IMR-90 (cell line): ENCODE measurements around the gene ENDOD1. TPM values are rescaled to one million over a fixed set of nuclear protein-coding genes. Genes with fewer than 3 reads are reported as not detected.
A peak's percentile ranks its signal among the peaks of the same experiment; 100 is the strongest.

Source experiments
- ATAC-seq: fragments of 200-7000 bp; cut with Tn5 transposase; 2 replicates; pipeline ENCODE4 v1.9.1; 2020; ENCODE audit warnings: low read depth, mild to moderate bottlenecking, moderate library complexity
- BruUV-seq: library from RNA; stranded (reverse); fragments of 400-500 nt; replicated peaks from 2 replicates; lab custom pipeline; 2021; lab: Mats Ljungman, UMichigan
- CTCF ChIA-PET: fragments of 300-600 bp; formaldehyde crosslinking; extraction: SDS; loops from one replicate; lab custom pipeline; 2021; ENCODE audit warnings: antibody characterized with exemption; lab: Yijun Ruan, JAX
- POLR2A ChIA-PET: fragments of 300-600 bp; sonication (Branson Sonifier 250); formaldehyde crosslinking; loops from one replicate; lab custom pipeline; 2022; ENCODE audit warnings: antibody characterized with exemption; ENCODE audit not compliant: unreplicated experiment; lab: Charles Lee
- DNase-seq: peaks from one replicate; pipeline ENCODE4 v3.0.0; 2013
- H2AFZ ChIP-seq: replicated peaks from 2 replicates; pipeline ENCODE3; 2013; ENCODE audit warnings: low read length, mild to moderate bottlenecking; ENCODE audit not compliant: poor library complexity
- H2AK5ac ChIP-seq: 2 replicates; pipeline ENCODE4 v1.6.1; 2013; ENCODE audit warnings: low read depth, low read length, inconsistent platforms
- H2AK9ac ChIP-seq: replicated peaks from 2 replicates; pipeline ENCODE3; 2013; ENCODE audit warnings: mild to moderate bottlenecking, low read depth, low read length, moderate library complexity; ENCODE audit not compliant: poor library complexity
- H2BK120ac ChIP-seq: 2 replicates; pipeline ENCODE4 v1.6.1; 2013; ENCODE audit warnings: low read depth, low read length, inconsistent platforms
- H2BK15ac ChIP-seq: 3 replicates; pipeline ENCODE4 v1.6.1; 2013; ENCODE audit warnings: low read depth, low read length, inconsistent platforms
- H2BK20ac ChIP-seq: 2 replicates; pipeline ENCODE4 v1.6.1; 2013; ENCODE audit warnings: low read depth, mild to moderate bottlenecking, inconsistent platforms, low read length, moderate library complexity
- H2BK5ac ChIP-seq: 2 replicates; pipeline ENCODE4 v1.6.1; 2013; ENCODE audit warnings: mild to moderate bottlenecking, low read depth, low read length, inconsistent platforms; ENCODE audit not compliant: poor library complexity, severe bottlenecking
- H3K14ac ChIP-seq: replicated peaks from 2 replicates; pipeline ENCODE4 v1.6.1; 2013; ENCODE audit warnings: low read depth, low read length, inconsistent platforms
- H3K18ac ChIP-seq: 2 replicates; pipeline ENCODE4 v1.6.1; 2013; ENCODE audit warnings: low read depth, low read length, control low read depth
- H3K23ac ChIP-seq: 2 replicates; pipeline ENCODE4 v1.6.1; 2013; ENCODE audit warnings: low read depth, low read length, inconsistent platforms
- H3K27ac ChIP-seq: 2 replicates; pipeline ENCODE4 v1.5.1; 2013; ENCODE audit warnings: mild to moderate bottlenecking, control low read depth, low read length; ENCODE audit not compliant: insufficient read depth
- H3K27me3 ChIP-seq: 2 replicates; pipeline ENCODE4 v1.6.1; 2013; ENCODE audit warnings: low read length; ENCODE audit not compliant: control insufficient read depth, insufficient read depth
- H3K36me3 ChIP-seq: 2 replicates; pipeline ENCODE4 v1.6.1; 2013; ENCODE audit warnings: low read length, mixed read lengths; ENCODE audit not compliant: control insufficient read depth, insufficient read depth
- H3K4ac ChIP-seq: 2 replicates; pipeline ENCODE4 v1.6.1; 2013; ENCODE audit warnings: low read depth, low read length, inconsistent platforms
- H3K4me1 ChIP-seq: 2 replicates; pipeline ENCODE4 v1.6.1; 2013; ENCODE audit warnings: low read length, mixed read lengths; ENCODE audit not compliant: control insufficient read depth, insufficient read depth
- H3K4me2 ChIP-seq: 2 replicates; pipeline ENCODE4 v1.6.1; 2013; ENCODE audit warnings: low read depth, mild to moderate bottlenecking, control low read depth, low read length, moderate library complexity
- H3K4me3 ChIP-seq: 2 replicates; pipeline ENCODE4 v1.5.1; 2013; ENCODE audit warnings: low read depth, mild to moderate bottlenecking, control low read depth, low read length, moderate library complexity; ENCODE audit not compliant: insufficient read depth
- H3K56ac ChIP-seq: 2 replicates; pipeline ENCODE4 v1.6.1; 2013; ENCODE audit warnings: low read length, inconsistent platforms; ENCODE audit not compliant: insufficient read depth; ENCODE audit errors: extremely low read depth
- H3K79me1 ChIP-seq, 2 experiments: 2 replicates each; pipeline ENCODE4 v1.6.1; 2013; ENCODE audit warnings: low read length in 2 of 2, inconsistent platforms in 1 of 2, low read depth in 1 of 2
- H3K9ac ChIP-seq: 2 replicates; pipeline ENCODE4 v1.6.1; 2013; ENCODE audit warnings: low read depth, low read length, control low read depth
- H3K9me1 ChIP-seq: 2 replicates; pipeline ENCODE4 v1.6.1; 2013; ENCODE audit warnings: low read length, inconsistent platforms; ENCODE audit not compliant: insufficient read depth
- H3K9me3 ChIP-seq: 2 replicates; pipeline ENCODE4 v1.6.1; 2013; ENCODE audit warnings: low read length; ENCODE audit not compliant: control insufficient read depth, insufficient read depth
- H4K20me1 ChIP-seq: 2 replicates; pipeline ENCODE4 v1.6.1; 2013; ENCODE audit warnings: low read length, inconsistent platforms; ENCODE audit not compliant: insufficient read depth
- H4K5ac ChIP-seq: 2 replicates; pipeline ENCODE4 v1.6.1; 2013; ENCODE audit warnings: mild to moderate bottlenecking, low read depth, low read length, control low read depth
- H4K8ac ChIP-seq, 2 experiments: 2 replicates each; pipeline ENCODE4 v1.6.1; 2013; ENCODE audit warnings: low read depth in 2 of 2, low read length in 2 of 2, control low read depth in 1 of 2, inconsistent platforms in 1 of 2
- H4K91ac ChIP-seq: 2 replicates; pipeline ENCODE4 v1.6.1; 2013; ENCODE audit warnings: low read depth, low read length, inconsistent platforms; ENCODE audit not compliant: insufficient read depth
- BHLHE40 ChIP-seq: fragments of 150-350 bp; IDR thresholded peaks from 2 replicates; pipeline ENCODE4 v1.6.1; 2016; ENCODE audit warnings: mild to moderate bottlenecking, low read depth, low read length
- CEBPB ChIP-seq: IDR thresholded peaks from 2 replicates; pipeline ENCODE4 v1.6.1; 2012; ENCODE audit warnings: low read depth, low read length, improper control_type of control experiment
- CHD1 ChIP-seq: IDR thresholded peaks from 2 replicates; pipeline ENCODE4 v1.6.1; 2012; ENCODE audit warnings: low read depth, low read length, improper control_type of control experiment
- FOS ChIP-seq: fragments of 150-350 bp; IDR thresholded peaks from 2 replicates; pipeline ENCODE4 v1.6.1; 2016; ENCODE audit warnings: low read depth, low read length
- MAFK ChIP-seq: IDR thresholded peaks from 2 replicates; pipeline ENCODE4 v1.6.1; 2012; ENCODE audit warnings: low read depth, low read length, improper control_type of control experiment
- MAZ ChIP-seq: IDR thresholded peaks from 2 replicates; pipeline ENCODE4 v1.6.1; 2012; ENCODE audit warnings: low read depth, mild to moderate bottlenecking, low read length, improper control_type of control experiment, moderate library complexity, borderline replicate concordance
- MXI1 ChIP-seq: IDR thresholded peaks from 2 replicates; pipeline ENCODE4 v1.6.1; 2012; ENCODE audit warnings: low read depth, mild to moderate bottlenecking, low read length, moderate library complexity, borderline replicate concordance
- POLR2A ChIP-seq: IDR thresholded peaks from 2 replicates; pipeline ENCODE4 v1.6.1; 2012; ENCODE audit warnings: mild to moderate bottlenecking, low read depth, low read length
- RAD21 ChIP-seq: IDR thresholded peaks from 2 replicates; pipeline ENCODE4 v1.6.1; 2012; ENCODE audit warnings: low read length, improper control_type of control experiment
- RCOR1 ChIP-seq: IDR thresholded peaks from 2 replicates; pipeline ENCODE4 v1.6.1; 2012; ENCODE audit warnings: mild to moderate bottlenecking, low read length, improper control_type of control experiment; ENCODE audit not compliant: insufficient replicate concordance
- RFX5 ChIP-seq: IDR thresholded peaks from 2 replicates; pipeline ENCODE4 v1.8.0; 2012; ENCODE audit warnings: low read depth, mild to moderate bottlenecking, low read length, moderate library complexity
- SMC3 ChIP-seq: fragments of 150-350 bp; IDR thresholded peaks from 2 replicates; pipeline ENCODE4 v1.6.1; 2016; ENCODE audit warnings: low read depth, mild to moderate bottlenecking, antibody characterized with exemption, low read length, moderate library complexity
- WGBS, 2 experiments: methylation state at CpG; one replicate each; pipeline versions ENCODE4 v1.1.5 to v1.1.7; 2013; ENCODE audit warnings: missing lambda C conversion rate in 2 of 2; ENCODE audit not compliant: insufficient read length in 1 of 2; ENCODE audit errors: extremely low coverage in 2 of 2; 5-methylcytosine and 5-hydroxymethylcytosine counted together
- dilution Hi-C: fragments of 300-500 bp; cut with HindIII; formaldehyde crosslinking; loops from one replicate; pipeline ENCODE4 v1.14.3; 2018; ENCODE audit warnings: low sequenced_read_pairs; ENCODE audit not compliant: unreplicated experiment
- in situ Hi-C: fragments of 300-500 bp; cut with MboI; formaldehyde crosslinking; loops from 3 replicates; pipeline ENCODE4 v1.14.3; 2019; ENCODE audit warnings: low sequenced_read_pairs, inconsistent platforms, mixed read lengths
- intact Hi-C: fragments of 100-400 bp; cut with micrococcal nuclease; formaldehyde crosslinking; loops from 2 replicates; pipeline ENCODE4 v1.10.0; 2022
- polyA plus RNA-seq, 3 experiments: library from polyadenylated mRNA; depleted of rRNA; stranded (reverse); fragments of >200 nt; gene quantifications; 2 replicates each; pipeline ENCODE4 v1.2.3, GENCODE V29; 2012; ENCODE audit warnings: low replicate concordance in 1 of 3
- total RNA-seq: library from RNA; depleted of rRNA; stranded (reverse); fragments of >200 nt; gene quantifications from 2 replicates; pipeline ENCODE4 v1.2.3, GENCODE V29; 2012
- TF ChIP-seq, protein P1 (sequence below): conservative IDR thresholded peaks from 2 replicates; pipeline ENCODE4 v1.5.1; 2012; ENCODE audit warnings: mild to moderate bottlenecking, low read depth, low read length, improper control_type of control experiment
- TF ChIP-seq, protein P2 (sequence below): fragments of 150-350 bp; IDR thresholded peaks from 2 replicates; pipeline ENCODE4 v1.6.1; 2016; ENCODE audit warnings: low read depth, mild to moderate bottlenecking, low read length, moderate library complexity, borderline replicate concordance
- TF ChIP-seq, protein P3 (sequence below): fragments of 150-350 bp; IDR thresholded peaks from 2 replicates; pipeline ENCODE4 v1.6.1; 2017; ENCODE audit warnings: mild to moderate bottlenecking, antibody characterized with exemption, low read length, low read depth

ENDOD1 gene
- total and polyA plus RNA-seq, 2 of the 4 experiments (the other 2 are of a cell fraction): 7.0 to 17.6 TPM

DNA sequence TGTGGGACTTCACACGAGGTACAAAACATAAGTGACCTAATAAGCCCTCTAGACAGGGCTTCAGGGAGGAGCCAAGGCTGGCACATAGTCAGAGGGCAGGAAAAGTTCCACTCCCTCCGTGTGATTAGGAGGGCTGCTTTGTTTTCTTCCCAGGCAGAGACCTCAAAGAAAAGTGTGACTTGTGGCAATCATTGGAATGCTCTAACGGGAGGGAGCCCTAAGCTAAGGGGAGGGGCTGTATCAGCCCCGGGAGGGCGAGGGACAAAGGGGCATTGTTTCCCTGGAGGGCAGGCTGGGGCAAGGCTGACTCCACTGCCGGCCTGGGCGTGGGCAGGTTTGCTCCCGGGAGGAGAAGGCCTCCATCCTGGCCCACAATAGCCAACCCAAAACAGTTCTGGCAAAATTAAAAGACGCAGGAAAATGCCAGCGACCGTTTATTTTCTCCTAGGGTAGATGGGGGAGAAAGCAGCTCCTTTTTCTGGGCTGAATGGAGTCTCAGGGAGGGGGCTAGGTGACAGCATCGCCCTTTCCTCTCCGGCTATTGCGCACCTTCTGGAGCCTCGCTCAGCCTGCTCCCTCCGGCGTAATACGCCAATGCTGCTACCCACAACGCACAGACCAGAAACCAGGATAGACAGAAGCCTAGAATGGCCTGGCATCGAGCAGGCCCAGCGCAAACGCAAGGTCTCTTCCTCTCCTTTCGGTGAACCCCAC, 60.2 kb downstream of the ENDOD1 start:
- H4K91ac ChIP-seq: no peak overlapping the region
- H4K5ac ChIP-seq: no peak overlapping the region
- H2BK20ac ChIP-seq: no peak overlapping the region
- H3K9me3 ChIP-seq: no peaks in the 10 kb centered on the region
- no peak for ATAC-seq
- peak overlapping the region; percentile 29 for H2AFZ ChIP-seq
- H3K9ac ChIP-seq: no peak overlapping the region
- peaks cover 3% of the 10 kb centered on the region; the same call in 1 of the 2 replicates for H3K9me1 ChIP-seq
- no peak overlapping the region for H3K4ac ChIP-seq
- H2BK5ac ChIP-seq: no peak overlapping the region
- H3K4me2 ChIP-seq: no peak overlapping the region
- no peak overlapping the region for H3K14ac ChIP-seq
- H3K23ac ChIP-seq: no peak overlapping the region
- H3K4me1 ChIP-seq: peaks cover 7% of the 10 kb centered on the region; the same call in 1 of the 2 replicates
- ChIA-PET POLR2A (no interaction called here), CTCF (interaction anchor here (0.7 kb wide), 1 partner anchor 614 kb away, joined by 4 read pairs; no protein-coding TSS in a partner anchor)
- WGBS, 2 experiments: 76% methylated on average over 10 of the region's 23 CpGs; no CpG with 5 or more reads in 1 of the 2 experiments
- H2AK5ac ChIP-seq: no peak overlapping the region
- no peaks in the 10 kb centered on the region for H3K36me3 ChIP-seq
- no peak overlapping the region for H3K4me3 ChIP-seq
- no peak overlapping the region for H4K8ac ChIP-seq
- no peak overlapping the region for H3K27ac ChIP-seq
- no peak overlapping the region for H3K56ac ChIP-seq
- H4K20me1 ChIP-seq: no peaks in the 10 kb centered on the region
- BruUV-seq: no TSS peak
- TF ChIP-seq RCOR1: no peak
- no peak for TF ChIP-seq RFX5
- TF ChIP-seq FOS: no peak
- TF ChIP-seq SMC3: no peak
- no peak for TF ChIP-seq RAD21
- TF ChIP-seq MAZ: no peak
- TF ChIP-seq, protein P1, sequence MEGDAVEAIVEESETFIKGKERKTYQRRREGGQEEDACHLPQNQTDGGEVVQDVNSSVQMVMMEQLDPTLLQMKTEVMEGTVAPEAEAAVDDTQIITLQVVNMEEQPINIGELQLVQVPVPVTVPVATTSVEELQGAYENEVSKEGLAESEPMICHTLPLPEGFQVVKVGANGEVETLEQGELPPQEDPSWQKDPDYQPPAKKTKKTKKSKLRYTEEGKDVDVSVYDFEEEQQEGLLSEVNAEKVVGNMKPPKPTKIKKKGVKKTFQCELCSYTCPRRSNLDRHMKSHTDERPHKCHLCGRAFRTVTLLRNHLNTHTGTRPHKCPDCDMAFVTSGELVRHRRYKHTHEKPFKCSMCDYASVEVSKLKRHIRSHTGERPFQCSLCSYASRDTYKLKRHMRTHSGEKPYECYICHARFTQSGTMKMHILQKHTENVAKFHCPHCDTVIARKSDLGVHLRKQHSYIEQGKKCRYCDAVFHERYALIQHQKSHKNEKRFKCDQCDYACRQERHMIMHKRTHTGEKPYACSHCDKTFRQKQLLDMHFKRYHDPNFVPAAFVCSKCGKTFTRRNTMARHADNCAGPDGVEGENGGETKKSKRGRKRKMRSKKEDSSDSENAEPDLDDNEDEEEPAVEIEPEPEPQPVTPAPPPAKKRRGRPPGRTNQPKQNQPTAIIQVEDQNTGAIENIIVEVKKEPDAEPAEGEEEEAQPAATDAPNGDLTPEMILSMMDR: no peak
- TF ChIP-seq MXI1: no peak
- TF ChIP-seq, protein P2, sequence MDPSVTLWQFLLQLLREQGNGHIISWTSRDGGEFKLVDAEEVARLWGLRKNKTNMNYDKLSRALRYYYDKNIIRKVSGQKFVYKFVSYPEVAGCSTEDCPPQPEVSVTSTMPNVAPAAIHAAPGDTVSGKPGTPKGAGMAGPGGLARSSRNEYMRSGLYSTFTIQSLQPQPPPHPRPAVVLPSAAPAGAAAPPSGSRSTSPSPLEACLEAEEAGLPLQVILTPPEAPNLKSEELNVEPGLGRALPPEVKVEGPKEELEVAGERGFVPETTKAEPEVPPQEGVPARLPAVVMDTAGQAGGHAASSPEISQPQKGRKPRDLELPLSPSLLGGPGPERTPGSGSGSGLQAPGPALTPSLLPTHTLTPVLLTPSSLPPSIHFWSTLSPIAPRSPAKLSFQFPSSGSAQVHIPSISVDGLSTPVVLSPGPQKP: no peak
- TF ChIP-seq MAFK: no peak
- no peak for TF ChIP-seq CHD1
- no peak for TF ChIP-seq CEBPB
- TF ChIP-seq BHLHE40: no peak
- no peak for TF ChIP-seq POLR2A
- TF ChIP-seq, protein P3, sequence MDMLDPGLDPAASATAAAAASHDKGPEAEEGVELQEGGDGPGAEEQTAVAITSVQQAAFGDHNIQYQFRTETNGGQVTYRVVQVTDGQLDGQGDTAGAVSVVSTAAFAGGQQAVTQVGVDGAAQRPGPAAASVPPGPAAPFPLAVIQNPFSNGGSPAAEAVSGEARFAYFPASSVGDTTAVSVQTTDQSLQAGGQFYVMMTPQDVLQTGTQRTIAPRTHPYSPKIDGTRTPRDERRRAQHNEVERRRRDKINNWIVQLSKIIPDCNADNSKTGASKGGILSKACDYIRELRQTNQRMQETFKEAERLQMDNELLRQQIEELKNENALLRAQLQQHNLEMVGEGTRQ: no peak
- no peaks in the 10 kb centered on the region for H3K79me1 ChIP-seq
- H2BK120ac ChIP-seq: no peak overlapping the region
- no peak overlapping the region for H2AK9ac ChIP-seq
- H2BK15ac ChIP-seq: no peak overlapping the region
- H3K27me3 ChIP-seq: 0 out of 2 replicates have a peak, but pooled peaks cover 2% of the 10 kb centered on the region
- no peak for DNase-seq
- dilution Hi-C loops: no loop called here
- intact Hi-C loops: loop anchor here (2.0 to 10.0 kb wide), 3 partner anchors 73 to 528 kb away; no protein-coding TSS in a partner anchor
- no peak overlapping the region for H3K18ac ChIP-seq
- in situ Hi-C loops: loop anchor here (5.0 kb wide), 1 partner anchor 612 kb away; no protein-coding TSS in a partner anchor
